Measurements from ENCODE around the gene OR13J1.

- TF ChIP-seq, protein P1, sequence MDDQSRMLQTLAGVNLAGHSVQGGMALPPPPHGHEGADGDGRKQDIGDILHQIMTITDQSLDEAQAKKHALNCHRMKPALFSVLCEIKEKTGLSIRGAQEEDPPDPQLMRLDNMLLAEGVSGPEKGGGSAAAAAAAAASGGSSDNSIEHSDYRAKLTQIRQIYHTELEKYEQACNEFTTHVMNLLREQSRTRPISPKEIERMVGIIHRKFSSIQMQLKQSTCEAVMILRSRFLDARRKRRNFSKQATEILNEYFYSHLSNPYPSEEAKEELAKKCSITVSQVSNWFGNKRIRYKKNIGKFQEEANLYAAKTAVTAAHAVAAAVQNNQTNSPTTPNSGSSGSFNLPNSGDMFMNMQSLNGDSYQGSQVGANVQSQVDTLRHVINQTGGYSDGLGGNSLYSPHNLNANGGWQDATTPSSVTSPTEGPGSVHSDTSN (IDR thresholded peaks at IDR 0.05): no peak
- TF ChIP-seq EP300 (IDR thresholded peaks at IDR 0.05): no peak
- no peak for TF ChIP-seq EHMT2 (IDR thresholded peaks at IDR 0.05; ENCODE audit: low read depth)
- TF ChIP-seq, protein P2, sequence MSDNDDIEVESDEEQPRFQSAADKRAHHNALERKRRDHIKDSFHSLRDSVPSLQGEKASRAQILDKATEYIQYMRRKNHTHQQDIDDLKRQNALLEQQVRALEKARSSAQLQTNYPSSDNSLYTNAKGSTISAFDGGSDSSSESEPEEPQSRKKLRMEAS (IDR thresholded peaks at IDR 0.05): no peak
Measured at GRCh38 chr9:35912791-35913400, 42.7 kb upstream of the OR13J1 start.

Data from A549 (cell line).